Mesothelial cell of epicardium (in vitro differentiated cells): ENCODE results near the gene CCSER1. TPM values are rescaled to one million over a fixed set of nuclear protein-coding genes. Genes with fewer than 3 reads are reported as not detected.
"Not testable (repeated sequence)": the region's sequence is repeated elsewhere in the genome, so short reads cannot be mapped to it uniquely, and the experiment has no call there.

ENCODE experiments used
- DNase-seq, 2 experiments: peaks; one replicate each; pipeline ENCODE4 v3.0.0; 2021; ENCODE audit warnings: low spot score in 2 of 2; ENCODE audit not compliant: unreplicated experiment in 2 of 2
- H3K27ac Mint-ChIP-seq: 2 replicates; pipeline ENCODE4 v1.8.0; 2021; ENCODE audit warnings: mixed read lengths
- H3K27me3 Mint-ChIP-seq: 2 replicates; pipeline ENCODE4 v1.8.0; 2021; ENCODE audit warnings: low read depth, mixed read lengths
- H3K36me3 Mint-ChIP-seq: 2 replicates; pipeline ENCODE4 v1.8.0; 2021; ENCODE audit warnings: mixed read lengths
- H3K4me1 Mint-ChIP-seq: 2 replicates; pipeline ENCODE4 v1.8.0; 2021; ENCODE audit warnings: mixed read lengths
- H3K4me3 Mint-ChIP-seq: 2 replicates; pipeline ENCODE4 v1.8.0; 2021; ENCODE audit warnings: mild to moderate bottlenecking, moderate library complexity, mixed read lengths
- H3K9me3 Mint-ChIP-seq: 2 replicates; pipeline ENCODE4 v1.8.0; 2021; ENCODE audit warnings: mixed read lengths
- CTCF ChIP-seq: fragments of 200-600 bp; sonication (generic); IDR thresholded peaks from one replicate; pipeline ENCODE4 v1.5.0; 2021; ENCODE audit warnings: antibody characterized with exemption; ENCODE audit not compliant: unreplicated experiment
- total RNA-seq: library from RNA; stranded (reverse); gene quantifications from 3 replicates; pipeline ENCODE4 v1.2.1, GENCODE V29; 2021

The CCSER1 gene
- total RNA-seq, 1 donor from 2014 or later, result 7.2 TPM

- TF ChIP-seq CTCF, result no peak
- no peaks in the 10 kb centered on the region for H3K27me3 Mint-ChIP-seq
- DNase-seq, result no peak
- H3K27ac Mint-ChIP-seq, result no peak overlapping the region
- no peaks in the 10 kb centered on the region for H3K36me3 Mint-ChIP-seq
- H3K4me3 Mint-ChIP-seq, result no peak overlapping the region
- H3K4me1 Mint-ChIP-seq, result no peaks in the 10 kb centered on the region
- no peaks in the 10 kb centered on the region for H3K9me3 Mint-ChIP-seq
These were observed 329.7 kb downstream of the CCSER1 start for GRCh38 chr4:90456891-90457290.

- Mint-ChIP-seq H3K27me3 (no peaks in the 10 kb centered on the region), H3K4me3 (no peak overlapping the region), H3K4me1 (no peaks in the 10 kb centered on the region), H3K36me3 (no peaks in the 10 kb centered on the region), H3K9me3 (no peaks in the 10 kb centered on the region), H3K27ac (no peak overlapping the region)
- DNase-seq, result no peak
- no peak for TF ChIP-seq CTCF
These were observed 330.6 kb downstream of the CCSER1 start for GRCh38 chr4:90457817-90458216.

- Mint-ChIP-seq H3K27ac (no peak overlapping the region), H3K4me1 (no peaks in the 10 kb centered on the region), H3K27me3 (no peaks in the 10 kb centered on the region), H3K4me3 (no peak overlapping the region), H3K36me3 (no peaks in the 10 kb centered on the region), H3K9me3 (no peaks in the 10 kb centered on the region)
- TF ChIP-seq CTCF, result no peak
- no peak for DNase-seq
These were observed 331.4 kb downstream of the CCSER1 start for GRCh38 chr4:90458576-90458975.

- no peaks in the 10 kb centered on the region for H3K27me3 Mint-ChIP-seq
- H3K4me1 Mint-ChIP-seq, result no peaks in the 10 kb centered on the region
- no peaks in the 10 kb centered on the region for H3K9me3 Mint-ChIP-seq
- no peak overlapping the region for H3K27ac Mint-ChIP-seq
- H3K4me3 Mint-ChIP-seq, result no peak overlapping the region
- DNase-seq, result no peak
- TF ChIP-seq CTCF, result no peak
- H3K36me3 Mint-ChIP-seq, result no peaks in the 10 kb centered on the region
These were observed 347.3 kb downstream of the CCSER1 start for GRCh38 chr4:90474484-90474883.

GRCh38 chr4:90476019-90476418 is 348.8 kb downstream of the CCSER1 start:
- Mint-ChIP-seq H3K27ac (no peak overlapping the region), H3K9me3 (peaks cover 8% of the 10 kb centered on the region), H3K27me3 (no peaks in the 10 kb centered on the region), H3K4me1 (no peaks in the 10 kb centered on the region), H3K4me3 (no peak overlapping the region), H3K36me3 (peaks cover 2% of the 10 kb centered on the region)
- no peak for TF ChIP-seq CTCF
- no peak for DNase-seq

- Mint-ChIP-seq H3K9me3 (peaks cover 10% of the 10 kb centered on the region), H3K27me3 (no peaks in the 10 kb centered on the region)
- TF ChIP-seq CTCF, result no peak
These were observed 349.4 kb downstream of the CCSER1 start for GRCh38 chr4:90476586-90476985.

GRCh38 chr4:90484894-90485293 is 357.7 kb downstream of the CCSER1 start:
- not testable (repeated sequence) for H3K27me3 Mint-ChIP-seq, H3K4me3 Mint-ChIP-seq, H3K36me3 Mint-ChIP-seq, H3K4me1 Mint-ChIP-seq, H3K27ac Mint-ChIP-seq, DNase-seq
- peaks cover 45% of the 10 kb centered on the region for H3K9me3 Mint-ChIP-seq

More at GRCh38 chr4:90476586-90476985, 349.4 kb downstream of the CCSER1 start:
- Mint-ChIP-seq H3K36me3 (peaks cover 2% of the 10 kb centered on the region), H3K4me3 (no peak overlapping the region), H3K27ac (no peak overlapping the region), H3K4me1 (no peaks in the 10 kb centered on the region)
- DNase-seq, result no peak
